Activated naive CD4-positive, alpha-beta T cell treated with anti-CD3 and anti-CD28 coated beads for 36 hours (primary cell): ENCODE measurements around the gene SBK1. TPM values are rescaled to one million over a fixed set of nuclear protein-coding genes. Genes with fewer than 3 reads are reported as not detected.
A peak's percentile ranks its signal among the peaks of the same experiment; 100 is the strongest.

Experiments used
- CTCF ChIA-PET: fragments of 350-600 bp; sonication (Branson Sonifier 250); formaldehyde crosslinking; loops from one replicate; lab custom pipeline; 2021; ENCODE audit warnings: antibody characterized with exemption; lab: Charles Lee
- DNase-seq: peaks from one replicate; pipeline ENCODE4 v3.0.0-alpha.2; 2020
- H3K27ac Mint-ChIP-seq: one replicate; pipeline ENCODE4 v1.8.0; 2021; ENCODE audit warnings: mild to moderate bottlenecking, mixed read lengths
- H3K27me3 Mint-ChIP-seq: one replicate; pipeline ENCODE4 v1.8.0; 2021; ENCODE audit warnings: low read depth, mixed read lengths
- H3K36me3 Mint-ChIP-seq: one replicate; pipeline ENCODE4 v1.8.0; 2021; ENCODE audit warnings: low read depth, mixed read lengths
- H3K4me1 Mint-ChIP-seq: one replicate; pipeline ENCODE4 v1.8.0; 2021; ENCODE audit warnings: low read depth, mixed read lengths
- H3K4me3 Mint-ChIP-seq: one replicate; pipeline ENCODE4 v1.8.0; 2021; ENCODE audit warnings: mild to moderate bottlenecking, moderate library complexity, mixed read lengths
- H3K9me3 Mint-ChIP-seq: one replicate; pipeline ENCODE4 v1.8.0; 2021; ENCODE audit warnings: mixed read lengths
- intact Hi-C: fragments of 100-400 bp; cut with micrococcal nuclease; formaldehyde crosslinking; loops from one replicate; pipeline ENCODE4 v1.15.1; 2023
- total RNA-seq, 2 experiments: library from RNA; stranded (reverse); gene quantifications; one replicate each; pipeline ENCODE4 v1.2.3, GENCODE V29; 2021

Gene SBK1
- total RNA-seq, 2 experiments from 2014 or later: 2.8 to 3.4 TPM

GRCh38 chr16:28297784-28298510, 5.6 kb downstream of the SBK1 start:
- intact Hi-C loops: no loop called here
- DNase-seq: no peak
- no peaks in the 10 kb centered on the region for H3K27me3 Mint-ChIP-seq
- peak overlapping the region; percentile 25 for H3K27ac Mint-ChIP-seq
- H3K9me3 Mint-ChIP-seq: no peaks in the 10 kb centered on the region
- CTCF ChIA-PET: interaction anchor here (1.0 to 3.0 kb wide), 3 partner anchors 20 to 24 kb away, joined by 3 to 15 read pairs (median 3); no protein-coding TSS in a partner anchor
- H3K36me3 Mint-ChIP-seq: no peaks in the 10 kb centered on the region
- no peak overlapping the region for H3K4me3 Mint-ChIP-seq
- peaks cover 63% of the 10 kb centered on the region for H3K4me1 Mint-ChIP-seq

GRCh38 chr16:28298511-28298878, 6.2 kb downstream of the SBK1 start:
- CTCF ChIA-PET: interaction anchor here (1.1 to 3.0 kb wide), 2 partner anchors 19 to 20 kb away, joined by 3 to 15 read pairs; no protein-coding TSS in a partner anchor
- Mint-ChIP-seq H3K27ac (no peak overlapping the region), H3K27me3 (no peaks in the 10 kb centered on the region), H3K4me1 (peaks cover 65% of the 10 kb centered on the region), H3K4me3 (no peak overlapping the region), H3K36me3 (no peaks in the 10 kb centered on the region), H3K9me3 (no peaks in the 10 kb centered on the region)
- DNase-seq: no peak
- intact Hi-C loops: no loop called here

GRCh38 chr16:28300327-28300726, 8.0 kb downstream of the SBK1 start:
- Mint-ChIP-seq H3K4me1 (peaks cover 47% of the 10 kb centered on the region), H3K9me3 (no peaks in the 10 kb centered on the region), H3K27ac (no peak overlapping the region), H3K36me3 (no peaks in the 10 kb centered on the region), H3K27me3 (no peaks in the 10 kb centered on the region), H3K4me3 (no peak overlapping the region)
- DNase-seq: no peak
- intact Hi-C loops: no loop called here
- CTCF ChIA-PET: interaction anchor here (1.6 to 2.1 kb wide), 2 partner anchors 16 to 21 kb away, joined by 5 to 7 read pairs; no protein-coding TSS in a partner anchor

GRCh38 chr16:28301154-28301553, 8.8 kb downstream of the SBK1 start:
- intact Hi-C loops: no loop called here
- CTCF ChIA-PET: interaction anchor here (1.1 to 2.1 kb wide), 3 partner anchors 15 to 21 kb away, joined by 3 to 7 read pairs (median 5); no protein-coding TSS in a partner anchor
- no peaks in the 10 kb centered on the region for H3K9me3 Mint-ChIP-seq
- no peaks in the 10 kb centered on the region for H3K27me3 Mint-ChIP-seq
- peaks cover 47% of the 10 kb centered on the region for H3K4me1 Mint-ChIP-seq
- no peaks in the 10 kb centered on the region for H3K36me3 Mint-ChIP-seq
- DNase-seq: no peak
- no peak overlapping the region for H3K4me3 Mint-ChIP-seq
- H3K27ac Mint-ChIP-seq: no peak overlapping the region

- H3K4me1 Mint-ChIP-seq: peaks cover 43% of the 10 kb centered on the region
- H3K9me3 Mint-ChIP-seq: no peaks in the 10 kb centered on the region
- H3K36me3 Mint-ChIP-seq: no peaks in the 10 kb centered on the region
- H3K4me3 Mint-ChIP-seq: no peak overlapping the region
- H3K27me3 Mint-ChIP-seq: no peaks in the 10 kb centered on the region
- no peak overlapping the region for H3K27ac Mint-ChIP-seq
- no peak for DNase-seq
- intact Hi-C loops: no loop called here
- CTCF ChIA-PET: interaction anchor here (1.1 kb wide), 1 partner anchor 17 kb away, joined by 3 read pairs; no protein-coding TSS in a partner anchor
These were observed 9.3 kb downstream of the SBK1 start for GRCh38 chr16:28301620-28302019.

- peaks cover 28% of the 10 kb centered on the region for H3K4me1 Mint-ChIP-seq
- H3K9me3 Mint-ChIP-seq: no peaks in the 10 kb centered on the region
- no peak overlapping the region for H3K27ac Mint-ChIP-seq
- DNase-seq: no peak
- H3K4me3 Mint-ChIP-seq: no peak overlapping the region
- no peaks in the 10 kb centered on the region for H3K36me3 Mint-ChIP-seq
- intact Hi-C loops: no loop called here
- no peaks in the 10 kb centered on the region for H3K27me3 Mint-ChIP-seq
- CTCF ChIA-PET: interaction anchor here (0.5 to 1.2 kb wide), 4 partner anchors 18 to 1403 kb away, joined by 3 to 4 read pairs (median 3); no protein-coding TSS in a partner anchor
These were observed 10.8 kb downstream of the SBK1 start for GRCh38 chr16:28303132-28303531.

GRCh38 chr16:28304214-28304613, 11.9 kb downstream of the SBK1 start:
- intact Hi-C loops: no loop called here
- Mint-ChIP-seq H3K9me3 (no peaks in the 10 kb centered on the region), H3K36me3 (no peaks in the 10 kb centered on the region), H3K4me3 (no peak overlapping the region), H3K27me3 (no peaks in the 10 kb centered on the region), H3K4me1 (peaks cover 26% of the 10 kb centered on the region), H3K27ac (no peak overlapping the region)
- CTCF ChIA-PET: interaction anchor here (1.2 kb wide), 2 partner anchors 12 to 26 kb away, joined by 3 to 4 read pairs; no protein-coding TSS in a partner anchor
- DNase-seq: peak; percentile 48

GRCh38 chr16:28307936-28308335, 15.6 kb downstream of the SBK1 start:
- no peak overlapping the region for H3K27ac Mint-ChIP-seq
- H3K4me3 Mint-ChIP-seq: no peak overlapping the region
- CTCF ChIA-PET: interaction anchor here (3.8 kb wide), 1 partner anchor 13 kb away, joined by 18 read pairs; no protein-coding TSS in a partner anchor
- H3K27me3 Mint-ChIP-seq: no peaks in the 10 kb centered on the region
- intact Hi-C loops: no loop called here
- H3K36me3 Mint-ChIP-seq: no peaks in the 10 kb centered on the region
- DNase-seq: no peak
- peaks cover 47% of the 10 kb centered on the region for H3K4me1 Mint-ChIP-seq
- no peaks in the 10 kb centered on the region for H3K9me3 Mint-ChIP-seq

GRCh38 chr16:28308794-28309584, 16.7 kb downstream of the SBK1 start:
- Mint-ChIP-seq H3K27me3 (no peaks in the 10 kb centered on the region), H3K9me3 (no peaks in the 10 kb centered on the region), H3K4me1 (peaks cover 51% of the 10 kb centered on the region), H3K36me3 (no peaks in the 10 kb centered on the region), H3K4me3 (no peak overlapping the region), H3K27ac (no peak overlapping the region)
- CTCF ChIA-PET: interaction anchor here (0.7 to 11.1 kb wide), 4 partner anchors 8 to 31 kb away, joined by 5 to 164 read pairs (median 12); no protein-coding TSS in a partner anchor
- DNase-seq: no peak
- intact Hi-C loops: no loop called here

GRCh38 chr16:28309811-28310311, 17.5 kb downstream of the SBK1 start:
- intact Hi-C loops: loop anchor here (1.0 kb wide), 1 partner anchor 15 kb away; no protein-coding TSS in a partner anchor
- Mint-ChIP-seq H3K36me3 (no peaks in the 10 kb centered on the region), H3K9me3 (no peaks in the 10 kb centered on the region), H3K27me3 (no peaks in the 10 kb centered on the region), H3K4me3 (peak overlapping the region; percentile 9), H3K4me1 (peaks cover 56% of the 10 kb centered on the region), H3K27ac (peak overlapping the region; percentile 56)
- peak; percentile 80 for DNase-seq
- CTCF ChIA-PET: interaction anchor here (3.8 to 11.1 kb wide), 2 partner anchors 11 to 29 kb away, joined by 18 to 164 read pairs; no protein-coding TSS in a partner anchor

GRCh38 chr16:28310796-28311195, 18.5 kb downstream of the SBK1 start:
- Mint-ChIP-seq H3K4me3 (no peak overlapping the region), H3K36me3 (no peaks in the 10 kb centered on the region), H3K27ac (no peak overlapping the region), H3K27me3 (no peaks in the 10 kb centered on the region), H3K4me1 (peaks cover 56% of the 10 kb centered on the region), H3K9me3 (no peaks in the 10 kb centered on the region)
- CTCF ChIA-PET: interaction anchor here (1.1 to 11.1 kb wide), 3 partner anchors 10 to 30 kb away, joined by 3 to 164 read pairs (median 18); no protein-coding TSS in a partner anchor
- no peak for DNase-seq
- intact Hi-C loops: loop anchor here (1.0 kb wide), 1 partner anchor 15 kb away; no protein-coding TSS in a partner anchor

GRCh38 chr16:28311413-28311812, 19.1 kb downstream of the SBK1 start:
- CTCF ChIA-PET: interaction anchor here (1.1 to 11.1 kb wide), 3 partner anchors 10 to 31 kb away, joined by 3 to 164 read pairs (median 18); no protein-coding TSS in a partner anchor
- intact Hi-C loops: no loop called here
- H3K4me3 Mint-ChIP-seq: no peak overlapping the region
- H3K36me3 Mint-ChIP-seq: no peaks in the 10 kb centered on the region
- H3K9me3 Mint-ChIP-seq: no peaks in the 10 kb centered on the region
- DNase-seq: no peak
- no peak overlapping the region for H3K27ac Mint-ChIP-seq
- no peaks in the 10 kb centered on the region for H3K27me3 Mint-ChIP-seq
- H3K4me1 Mint-ChIP-seq: peaks cover 55% of the 10 kb centered on the region
